HG03196 (cell line): ENCODE measurements around the gene SLC25A46.
"Not testable (repeated sequence)": the region's sequence is repeated elsewhere in the genome, so short reads cannot be mapped to it uniquely, and the experiment has no call there.

Experiments used
- ATAC-seq: cut with Tn5 transposase; IDR thresholded peaks from one replicate; pipeline ENCODE4 v1.9.1; 2021; ENCODE audit not compliant: unreplicated experiment

SLC25A46 gene

DNA sequence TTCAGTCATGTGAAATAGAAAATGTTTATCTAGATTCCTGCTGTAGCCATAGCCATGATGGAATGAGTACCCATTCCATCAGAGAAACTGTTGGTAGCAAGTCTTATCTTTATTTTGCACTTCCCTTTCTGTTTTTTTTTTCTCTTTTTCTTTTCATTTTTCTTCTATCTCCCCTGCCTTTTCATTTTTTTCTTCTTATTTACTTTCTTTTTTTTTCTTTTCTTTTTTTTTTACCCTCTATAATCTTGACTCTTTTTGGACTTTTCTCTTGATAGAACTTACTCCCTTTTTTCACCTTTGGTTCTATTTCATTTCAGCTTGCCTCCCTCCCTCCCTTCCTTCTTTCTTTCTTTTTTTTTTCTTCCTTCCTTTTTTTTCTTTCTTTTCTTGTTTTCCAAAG is 15.4 kb downstream of the SLC25A46 start:
- no peak for ATAC-seq

DNA sequence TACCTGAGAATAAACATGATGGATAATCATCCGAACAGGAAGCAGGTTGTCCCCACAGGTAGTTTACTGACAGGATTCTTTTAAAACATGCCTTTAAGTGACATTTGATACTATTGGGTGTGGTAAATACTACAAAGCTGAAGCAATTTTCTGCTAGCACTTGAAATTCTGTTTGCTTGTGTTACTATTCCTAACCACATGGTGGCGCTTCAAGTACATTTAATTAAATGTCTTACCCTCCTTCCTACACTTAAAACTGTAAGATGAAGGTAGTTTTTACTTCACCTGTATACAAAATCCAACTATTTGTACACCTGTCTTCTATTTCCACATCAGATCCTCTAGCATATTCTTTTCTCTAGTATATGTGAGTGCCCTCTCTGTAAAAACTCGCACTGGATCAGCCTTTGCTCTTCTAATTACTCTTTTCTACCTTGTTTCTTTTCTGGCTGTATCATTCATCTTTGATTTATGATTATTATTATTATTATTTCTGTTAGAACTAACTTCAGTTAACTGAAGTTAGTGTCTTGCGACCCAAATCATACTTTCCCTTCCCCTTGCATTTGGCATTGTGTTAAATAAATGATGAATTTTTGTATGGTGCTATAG is 18.4 kb downstream of the SLC25A46 start:
- no peak for ATAC-seq

- no peak for ATAC-seq
Measured at GRCh38 chr5:110760158-110760557, 21.4 kb downstream of the SLC25A46 start.

- ATAC-seq: no peak
Measured at GRCh38 chr5:110768138-110768860, 29.5 kb downstream of the SLC25A46 start.

GRCh38 chr5:110769000-110769681 is 30.3 kb downstream of the SLC25A46 start:
- ATAC-seq: no peak

- ATAC-seq: no peak
Measured at GRCh38 chr5:110770286-110770685, 31.5 kb downstream of the SLC25A46 start.

DNA sequence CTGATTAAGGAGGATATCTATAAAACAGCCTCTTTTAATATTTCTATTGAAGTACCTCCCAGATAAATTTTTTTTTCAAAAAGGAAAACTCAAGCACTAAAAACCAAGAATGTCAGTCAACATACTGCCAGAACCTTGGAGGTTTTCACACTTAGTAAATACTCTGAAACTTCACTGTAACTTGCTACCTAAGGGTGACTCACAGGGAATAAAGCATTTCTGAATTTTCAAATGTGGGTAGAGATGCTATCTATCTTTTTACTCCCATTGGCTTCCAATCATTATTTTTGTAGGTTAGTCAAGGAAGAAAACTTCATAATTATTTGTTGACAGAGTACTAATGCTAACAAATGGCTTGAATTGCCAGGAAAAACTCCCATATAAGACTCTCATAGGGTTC is 46.1 kb downstream of the SLC25A46 start:
- no peak for ATAC-seq

GRCh38 chr5:110785356-110785755 is 46.5 kb downstream of the SLC25A46 start:
- ATAC-seq: no peak

- not testable (repeated sequence) for ATAC-seq
Measured at GRCh38 chr5:110788006-110788405, 49.2 kb downstream of the SLC25A46 start.

- ATAC-seq: no peak
Measured at GRCh38 chr5:110790673-110791072, 51.9 kb downstream of the SLC25A46 start.

- ATAC-seq: no peak
Measured at GRCh38 chr5:110802998-110803397, 64.2 kb downstream of the SLC25A46 start.

GRCh38 chr5:110803467-110804326 is 64.9 kb downstream of the SLC25A46 start:
- no peak for ATAC-seq

GRCh38 chr5:110807169-110807568 is 68.4 kb downstream of the SLC25A46 start:
- no peak for ATAC-seq

GRCh38 chr5:110809006-110809405 is 70.2 kb downstream of the SLC25A46 start:
- ATAC-seq: no peak
